Natural killer cell (primary cell): Measurements from ENCODE around the gene ME1. TPM values are rescaled to one million over a fixed set of nuclear protein-coding genes. Genes with fewer than 3 reads are reported as not detected.

Experiments
- ATAC-seq, 3 donors: fragments of 150-1000 bp in 2 of 3; fragments of 200-7000 bp in 1 of 3; cut with Tn5 transposase; 1 replicate in 1 of 3; 2 replicates in 2 of 3; pipeline ENCODE4 v1.10.0; 2021; ENCODE audit warnings: mild to moderate bottlenecking in 2 of 3, moderate library complexity in 2 of 3
- DNase-seq, 2 donors: peaks; one replicate each; pipeline versions ENCODE4 v3.0.0 to v3.0.0-alpha.2; 2013 to 2021; ENCODE audit warnings: mixed read lengths in 1 of 2
- H3K27ac ChIP-seq: one replicate; pipeline ENCODE4 v1.5.1; 2013; ENCODE audit warnings: mild to moderate bottlenecking, low read length
- H3K27me3 ChIP-seq: one replicate; pipeline ENCODE4 v1.6.1; 2013; ENCODE audit warnings: low read length; ENCODE audit not compliant: control insufficient read depth, insufficient read depth
- H3K36me3 ChIP-seq: one replicate; pipeline ENCODE4 v1.6.1; 2013; ENCODE audit warnings: low read length; ENCODE audit not compliant: control insufficient read depth, insufficient read depth
- H3K4me1 ChIP-seq: one replicate; pipeline ENCODE4 v1.6.1; 2013; ENCODE audit warnings: low read length; ENCODE audit not compliant: control insufficient read depth, insufficient read depth
- H3K4me3 ChIP-seq: one replicate; pipeline ENCODE4 v1.5.1; 2013; ENCODE audit warnings: low read length
- H3K9me3 ChIP-seq: one replicate; pipeline ENCODE4 v1.6.1; 2013; ENCODE audit warnings: low read length; ENCODE audit not compliant: control insufficient read depth, insufficient read depth
- H3K27ac Mint-ChIP-seq, 2 donors: one replicate each; pipeline ENCODE4 v1.8.0; 2022; ENCODE audit warnings: mild to moderate bottlenecking in 2 of 2, mixed read lengths in 2 of 2, moderate library complexity in 1 of 2
- H3K27me3 Mint-ChIP-seq, 2 donors: one replicate each; pipeline ENCODE4 v1.8.0; 2022; ENCODE audit warnings: low read depth in 2 of 2, mixed read lengths in 2 of 2
- H3K36me3 Mint-ChIP-seq: one replicate; pipeline ENCODE4 v1.8.0; 2022; ENCODE audit warnings: mixed read lengths
- H3K4me1 Mint-ChIP-seq, 2 donors: one replicate each; pipeline ENCODE4 v1.8.0; 2022; ENCODE audit warnings: mixed read lengths in 2 of 2
- H3K4me3 Mint-ChIP-seq: one replicate; pipeline ENCODE4 v1.8.0; 2022; ENCODE audit warnings: mild to moderate bottlenecking, moderate library complexity, mixed read lengths
- H3K9me3 Mint-ChIP-seq, 2 donors: one replicate each; pipeline ENCODE4 v1.8.0; 2022; ENCODE audit warnings: mixed read lengths in 2 of 2
- CTCF ChIP-seq: fragments of 200-600 bp; IDR thresholded peaks from one replicate; pipeline ENCODE4 v1.8.0; 2022; ENCODE audit warnings: antibody characterized with exemption
- WGBS: methylation state at CpG from one replicate; pipeline ENCODE4 v1.1.7; 2013; ENCODE audit warnings: missing lambda C conversion rate; ENCODE audit not compliant: insufficient coverage; 5-methylcytosine and 5-hydroxymethylcytosine counted together
- intact Hi-C: fragments of 100-400 bp; cut with micrococcal nuclease; formaldehyde crosslinking; loops from one replicate; pipeline ENCODE4 v1.14.2; 2022
- total RNA-seq, 4 donors: library from RNA; stranded (reverse); fragments of 120-200 nt in 1 of 4; gene quantifications; one replicate each; pipeline versions ENCODE4 v1.2.3 to v1.2.4, GENCODE V29; 2013 to 2022

ME1 gene
- total RNA-seq, 3 donors from 2014 or later (not counting 1 experiment from before 2014, with no cell fraction given) = 0.14 to 0.32 TPM; not detected in 1

GRCh38 chr6:83464381-83465140 lies 33.7 kb upstream of the ME1 start:
- no peak overlapping the region for H3K4me3 ChIP-seq
- no peaks in the 10 kb centered on the region for H3K4me1 ChIP-seq
- Mint-ChIP-seq H3K9me3 (no peaks in the 10 kb centered on the region), H3K4me1 (peaks cover 0 to 4% of the 10 kb centered on the region in 2 donors), H3K4me3 (no peak overlapping the region), H3K27me3 (peaks cover 0 to 3% of the 10 kb centered on the region in 2 donors), H3K27ac (no peak overlapping the region), H3K36me3 (no peaks in the 10 kb centered on the region)
- no peaks in the 10 kb centered on the region for H3K9me3 ChIP-seq
- H3K36me3 ChIP-seq = no peaks in the 10 kb centered on the region
- WGBS = 97% methylated on average over 3 of the region's 5 CpGs
- H3K27me3 ChIP-seq = no peaks in the 10 kb centered on the region
- no peak overlapping the region for H3K27ac ChIP-seq
- intact Hi-C loops = no loop called here
- DNase-seq (no peak), ATAC-seq (no peak)
- TF ChIP-seq CTCF = no peak

GRCh38 chr6:83463886-83464285 lies 33.0 kb upstream of the ME1 start:
- H3K27ac ChIP-seq = no peak overlapping the region
- DNase-seq = no peak
- H3K27me3 ChIP-seq = no peaks in the 10 kb centered on the region
- no peak overlapping the region for H3K4me3 ChIP-seq
- H3K9me3 ChIP-seq = no peaks in the 10 kb centered on the region
- intact Hi-C loops = no loop called here
- no peak for ATAC-seq
- TF ChIP-seq CTCF = no peak
- WGBS = 58% methylated on average over 2 of the region's 2 CpGs
- peaks cover 0 to 6% of the 10 kb centered on the region in 2 donors for H3K4me1 Mint-ChIP-seq
- H3K4me3 Mint-ChIP-seq = no peak overlapping the region
- no peaks in the 10 kb centered on the region for H3K4me1 ChIP-seq
- peaks cover 0 to 3% of the 10 kb centered on the region in 2 donors for H3K27me3 Mint-ChIP-seq
- H3K9me3 Mint-ChIP-seq = no peaks in the 10 kb centered on the region
- no peaks in the 10 kb centered on the region for H3K36me3 ChIP-seq
- no peak overlapping the region for H3K27ac Mint-ChIP-seq
- no peaks in the 10 kb centered on the region for H3K36me3 Mint-ChIP-seq

GRCh38 chr6:83462524-83462923 lies 31.7 kb upstream of the ME1 start:
- peaks cover 0 to 6% of the 10 kb centered on the region in 2 donors for H3K4me1 Mint-ChIP-seq
- H3K9me3 ChIP-seq = no peaks in the 10 kb centered on the region
- no peak overlapping the region for H3K4me3 ChIP-seq
- peaks cover 0 to 3% of the 10 kb centered on the region in 2 donors for H3K27me3 Mint-ChIP-seq
- no peaks in the 10 kb centered on the region for H3K36me3 ChIP-seq
- ATAC-seq (no peak), DNase-seq (no peak)
- no peak overlapping the region for H3K27ac ChIP-seq
- intact Hi-C loops = no loop called here
- H3K36me3 Mint-ChIP-seq = no peaks in the 10 kb centered on the region
- WGBS = 56% methylated on average over 1 of the region's 1 CpG
- no peaks in the 10 kb centered on the region for H3K4me1 ChIP-seq
- no peaks in the 10 kb centered on the region for H3K9me3 Mint-ChIP-seq
- TF ChIP-seq CTCF = no peak
- no peak overlapping the region for H3K4me3 Mint-ChIP-seq
- H3K27ac Mint-ChIP-seq = no peak overlapping the region
- no peaks in the 10 kb centered on the region for H3K27me3 ChIP-seq

GRCh38 chr6:83461438-83461837 lies 30.6 kb upstream of the ME1 start:
- H3K4me3 Mint-ChIP-seq = no peak overlapping the region
- peaks cover 0 to 6% of the 10 kb centered on the region in 2 donors for H3K4me1 Mint-ChIP-seq
- H3K36me3 ChIP-seq = no peaks in the 10 kb centered on the region
- ATAC-seq (no peak), DNase-seq (no peak)
- H3K9me3 ChIP-seq = no peaks in the 10 kb centered on the region
- H3K27me3 ChIP-seq = no peaks in the 10 kb centered on the region
- no peak for TF ChIP-seq CTCF
- H3K4me1 ChIP-seq = no peaks in the 10 kb centered on the region
- H3K27ac Mint-ChIP-seq = no peak overlapping the region
- H3K27me3 Mint-ChIP-seq = peaks cover 0 to 2% of the 10 kb centered on the region in 2 donors
- no peaks in the 10 kb centered on the region for H3K9me3 Mint-ChIP-seq
- no peak overlapping the region for H3K4me3 ChIP-seq
- WGBS = 82% methylated on average over 1 of the region's 1 CpG
- H3K36me3 Mint-ChIP-seq = no peaks in the 10 kb centered on the region
- H3K27ac ChIP-seq = no peak overlapping the region
- intact Hi-C loops = no loop called here
